ENCODE measurements around the gene SYT11. TPM values are rescaled to one million over a fixed set of nuclear protein-coding genes. Genes with fewer than 3 reads are reported as not detected.

Gene SYT11
- total RNA-seq, 1 experiment from 2014 or later = 6.1 TPM

DNA sequence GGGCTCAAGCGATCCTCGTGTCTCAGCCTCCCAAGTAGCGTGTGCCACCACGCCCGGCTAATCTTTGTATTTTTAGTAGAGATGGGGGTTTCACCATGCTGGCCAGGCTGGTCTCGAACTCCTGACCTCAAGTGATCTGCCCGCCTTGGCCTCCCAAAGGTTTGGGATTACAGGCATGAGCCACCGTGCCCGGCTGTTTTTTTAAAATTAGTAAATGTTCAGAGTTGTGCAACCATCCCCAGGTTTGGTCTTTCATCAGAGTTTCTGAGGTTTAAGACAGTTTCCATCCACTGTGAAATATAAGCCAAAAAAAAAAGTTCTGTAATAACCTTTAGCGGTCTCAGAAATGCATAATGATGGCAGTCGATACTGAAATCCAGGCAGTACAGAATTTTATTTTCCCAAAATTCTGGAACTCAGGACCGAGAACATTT, 550 bp upstream of the SYT11 start:
- DNase-seq (ENCODE audit: low spot score) (no peak), ATAC-seq (no peak)
- H3K27ac Mint-ChIP-seq = peak overlapping the region; percentile 91
- TF ChIP-seq ZNF281 (CRISPR knock-in tag; IDR thresholded peaks at IDR 0.05) = no peak
- TF ChIP-seq GABPB1 (CRISPR knock-in tag; IDR thresholded peaks at IDR 0.05) = 0 out of 2 replicates have a peak, but pooled peaks have one; percentile 8
- ChIA-PET POLR2A (interaction anchor here (0.8 kb wide), 1 partner anchor 10 kb away, joined by 3 read pairs; no protein-coding TSS in a partner anchor), CTCF (interaction anchor here (1.0 to 1.4 kb wide), 4 partner anchors 24 to 131 kb away, joined by 3 to 6 read pairs (median 4); partner anchors contain the start of genes ARHGEF2 and KHDC4)
- H3K4me3 Mint-ChIP-seq = peak overlapping the region; percentile 68
- H3K36me3 Mint-ChIP-seq = peaks cover 10% of the 10 kb centered on the region
- H3K9me3 Mint-ChIP-seq = no peaks in the 10 kb centered on the region
- H3K4me1 Mint-ChIP-seq = peaks cover 20% of the 10 kb centered on the region
- no peaks in the 10 kb centered on the region; the same call in 1 of the 2 replicates for H3K27me3 Mint-ChIP-seq (ENCODE audit: low read depth)

DNA sequence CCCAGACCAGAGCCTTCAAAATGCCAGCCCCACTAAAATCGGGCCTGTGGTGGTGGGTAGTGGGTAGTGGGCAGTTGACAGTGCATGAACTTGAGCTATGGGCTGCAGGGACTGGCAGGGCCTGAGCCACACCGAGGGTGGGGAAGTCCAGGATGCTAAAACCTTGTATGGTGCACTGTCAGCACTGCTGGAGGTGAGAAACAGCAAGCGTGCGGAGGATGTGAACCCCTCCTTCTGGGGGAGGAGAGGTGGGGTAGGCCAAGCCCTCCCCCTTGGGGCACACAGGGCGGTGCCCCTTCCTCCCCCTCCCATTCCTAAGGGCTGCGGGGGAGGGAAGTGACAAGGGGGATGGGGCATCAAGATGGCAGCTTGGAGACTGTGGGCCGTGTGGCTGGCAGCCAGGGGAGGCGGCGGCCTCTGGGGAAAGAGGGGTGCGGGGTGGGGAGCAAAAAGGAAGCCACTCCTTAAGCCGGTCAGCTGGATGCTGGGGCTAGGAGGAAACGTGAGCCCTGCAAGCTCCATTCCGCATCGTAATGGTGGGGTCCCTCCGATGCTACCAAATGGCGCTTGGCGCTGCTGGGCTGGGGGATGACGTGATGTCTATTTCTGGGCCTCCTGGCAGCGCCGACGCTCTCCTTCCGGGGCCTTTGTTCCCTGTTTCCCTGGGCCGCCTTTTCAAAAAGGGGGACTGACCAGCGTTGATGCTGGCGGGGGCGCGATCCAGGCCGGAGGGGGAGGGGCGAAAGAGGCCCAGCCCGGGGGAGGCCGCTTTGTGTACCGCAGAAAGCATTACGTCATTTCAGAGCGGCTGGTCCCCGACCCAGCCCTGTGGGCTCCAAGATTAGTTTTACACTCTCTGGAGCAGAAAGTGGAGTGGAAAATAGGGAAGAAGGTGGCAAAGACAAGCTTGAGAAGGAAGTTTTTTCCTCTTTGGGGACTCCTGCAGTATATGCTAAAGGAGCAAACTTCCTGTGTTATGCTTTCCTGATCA, 809 bp downstream of the SYT11 start:
- Mint-ChIP-seq H3K27me3 (ENCODE audit: low read depth) (no peaks in the 10 kb centered on the region; the same call in 1 of the 2 replicates), H3K27ac (peak overlapping the region; percentile 65), H3K4me3 (peak overlapping the region; percentile 68), H3K36me3 (peaks cover 2% of the 10 kb centered on the region), H3K4me1 (peaks cover 20% of the 10 kb centered on the region), H3K9me3 (no peaks in the 10 kb centered on the region)
- TF ChIP-seq E2F5 (CRISPR knock-in tag; IDR thresholded peaks at IDR 0.05) (0 out of 2 replicates have a peak, but pooled peaks have one; percentile 32), NR2C2 (CRISPR knock-in tag; IDR thresholded peaks at IDR 0.05) (peak; percentile 36; the same call in 1 of the 2 replicates), FOXJ3 (CRISPR knock-in tag; IDR thresholded peaks at IDR 0.05; ENCODE audit: borderline replicate concordance) (no peak), GRHL2 (CRISPR knock-in tag; IDR thresholded peaks at IDR 0.05; ENCODE audit: insufficient replicate concordance, severe bottlenecking) (no peak), SP1 (CRISPR knock-in tag; conservative IDR thresholded peaks at IDR 0.05) (peak; percentile 51; the same call in 1 of the 2 replicates), HMGA2 (CRISPR knock-in tag; IDR thresholded peaks at IDR 0.05) (peak; percentile 73), NR1H2 (CRISPR knock-in tag; IDR thresholded peaks at IDR 0.05) (no peak)
- TF ChIP-seq, protein P1, sequence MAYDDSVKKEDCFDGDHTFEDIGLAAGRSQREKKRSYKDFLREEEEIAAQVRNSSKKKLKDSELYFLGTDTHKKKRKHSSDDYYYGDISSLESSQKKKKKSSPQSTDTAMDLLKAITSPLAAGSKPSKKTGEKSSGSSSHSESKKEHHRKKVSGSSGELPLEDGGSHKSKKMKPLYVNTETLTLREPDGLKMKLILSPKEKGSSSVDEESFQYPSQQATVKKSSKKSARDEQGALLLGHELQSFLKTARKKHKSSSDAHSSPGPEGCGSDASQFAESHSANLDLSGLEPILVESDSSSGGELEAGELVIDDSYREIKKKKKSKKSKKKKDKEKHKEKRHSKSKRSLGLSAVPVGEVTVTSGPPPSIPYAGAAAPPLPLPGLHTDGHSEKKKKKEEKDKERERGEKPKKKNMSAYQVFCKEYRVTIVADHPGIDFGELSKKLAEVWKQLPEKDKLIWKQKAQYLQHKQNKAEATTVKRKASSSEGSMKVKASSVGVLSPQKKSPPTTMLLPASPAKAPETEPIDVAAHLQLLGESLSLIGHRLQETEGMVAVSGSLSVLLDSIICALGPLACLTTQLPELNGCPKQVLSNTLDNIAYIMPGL (CRISPR knock-in tag; IDR thresholded peaks at IDR 0.05) = peak; percentile 17; the same call in 1 of the 2 replicates
- TF ChIP-seq, protein P2, sequence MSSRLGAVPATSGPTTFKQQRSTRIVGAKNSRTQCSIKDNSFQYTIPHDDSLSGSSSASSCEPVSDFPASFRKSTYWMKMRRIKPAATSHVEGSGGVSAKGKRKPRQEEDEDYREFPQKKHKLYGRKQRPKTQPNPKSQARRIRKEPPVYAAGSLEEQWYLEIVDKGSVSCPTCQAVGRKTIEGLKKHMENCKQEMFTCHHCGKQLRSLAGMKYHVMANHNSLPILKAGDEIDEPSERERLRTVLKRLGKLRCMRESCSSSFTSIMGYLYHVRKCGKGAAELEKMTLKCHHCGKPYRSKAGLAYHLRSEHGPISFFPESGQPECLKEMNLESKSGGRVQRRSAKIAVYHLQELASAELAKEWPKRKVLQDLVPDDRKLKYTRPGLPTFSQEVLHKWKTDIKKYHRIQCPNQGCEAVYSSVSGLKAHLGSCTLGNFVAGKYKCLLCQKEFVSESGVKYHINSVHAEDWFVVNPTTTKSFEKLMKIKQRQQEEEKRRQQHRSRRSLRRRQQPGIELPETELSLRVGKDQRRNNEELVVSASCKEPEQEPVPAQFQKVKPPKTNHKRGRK (CRISPR knock-in tag; IDR thresholded peaks at IDR 0.05; ENCODE audit: borderline replicate concordance) = no peak
- ChIA-PET POLR2A (interaction anchor here (0.5 to 1.1 kb wide), 4 partner anchors 14 to 1249 kb away, joined by 3 to 5 read pairs (median 4); partner anchors contain the start of gene ARHGEF2), CTCF (interaction anchor here (1.0 to 1.4 kb wide), 6 partner anchors 19 to 206 kb away, joined by 3 to 6 read pairs (median 4); partner anchors contain the start of genes ARHGEF2 and KHDC4)
- ATAC-seq = peak; percentile 18
- peak; percentile 73 for DNase-seq (ENCODE audit: low spot score)
